GM21723 (cell line): Measurements from ENCODE around the gene CD86.
"Not testable (repeated sequence)": the region's sequence is repeated elsewhere in the genome, so short reads cannot be mapped to it uniquely, and the experiment has no call there.

Experiments
- ATAC-seq: cut with Tn5 transposase; IDR thresholded peaks from one replicate; pipeline ENCODE4 v1.9.1; 2021; ENCODE audit warnings: mild to moderate bottlenecking, moderate library complexity; ENCODE audit not compliant: unreplicated experiment

Gene CD86

DNA sequence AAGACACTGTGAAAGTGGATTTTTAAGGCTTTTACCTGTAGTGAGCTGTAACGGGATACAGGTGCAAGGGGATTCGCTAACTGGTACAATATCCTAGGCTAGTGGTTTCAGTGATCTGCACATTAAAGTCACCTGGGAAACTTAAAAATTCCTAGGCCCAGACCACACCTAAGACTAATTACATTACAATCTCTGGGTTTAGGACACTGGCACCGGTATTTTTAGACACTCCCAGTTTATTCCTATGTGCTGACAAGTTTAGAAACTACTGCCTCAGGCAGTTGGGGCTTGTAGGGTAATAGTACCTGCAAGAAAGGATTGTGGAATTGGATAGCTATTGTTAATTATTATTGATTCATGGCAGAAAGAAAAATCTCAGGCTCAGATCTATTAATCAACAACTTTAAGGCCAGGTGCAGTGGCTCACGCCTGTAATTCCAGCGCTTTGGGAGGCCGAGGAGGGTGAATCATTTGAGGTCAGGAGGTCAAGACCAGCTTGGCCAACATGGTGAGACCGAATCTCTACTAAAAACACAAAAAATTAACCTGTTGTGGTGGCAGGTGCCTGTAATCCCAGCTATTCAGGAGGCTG, 77.9 kb downstream of the CD86 start:
- no peak for ATAC-seq

DNA sequence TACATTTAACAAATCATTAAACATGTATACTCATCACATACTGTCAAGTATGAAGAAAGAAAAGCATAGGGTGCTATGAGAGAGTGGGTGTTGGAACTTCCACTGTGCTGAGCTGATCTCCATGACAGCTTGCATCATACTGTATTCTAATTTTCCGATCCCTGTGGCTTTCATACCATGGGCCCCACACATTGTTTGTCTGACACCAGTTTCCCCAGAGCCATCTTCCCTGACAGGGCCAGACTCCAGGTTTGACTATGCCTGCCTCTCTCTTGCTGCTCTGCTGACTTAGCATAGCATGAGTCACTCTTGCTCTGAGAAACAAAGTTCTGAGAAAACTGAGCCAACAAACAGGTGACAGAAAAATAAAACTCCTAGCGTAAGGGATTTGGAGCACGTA, 91.3 kb downstream of the CD86 start:
- ATAC-seq, result peak; percentile 87

DNA sequence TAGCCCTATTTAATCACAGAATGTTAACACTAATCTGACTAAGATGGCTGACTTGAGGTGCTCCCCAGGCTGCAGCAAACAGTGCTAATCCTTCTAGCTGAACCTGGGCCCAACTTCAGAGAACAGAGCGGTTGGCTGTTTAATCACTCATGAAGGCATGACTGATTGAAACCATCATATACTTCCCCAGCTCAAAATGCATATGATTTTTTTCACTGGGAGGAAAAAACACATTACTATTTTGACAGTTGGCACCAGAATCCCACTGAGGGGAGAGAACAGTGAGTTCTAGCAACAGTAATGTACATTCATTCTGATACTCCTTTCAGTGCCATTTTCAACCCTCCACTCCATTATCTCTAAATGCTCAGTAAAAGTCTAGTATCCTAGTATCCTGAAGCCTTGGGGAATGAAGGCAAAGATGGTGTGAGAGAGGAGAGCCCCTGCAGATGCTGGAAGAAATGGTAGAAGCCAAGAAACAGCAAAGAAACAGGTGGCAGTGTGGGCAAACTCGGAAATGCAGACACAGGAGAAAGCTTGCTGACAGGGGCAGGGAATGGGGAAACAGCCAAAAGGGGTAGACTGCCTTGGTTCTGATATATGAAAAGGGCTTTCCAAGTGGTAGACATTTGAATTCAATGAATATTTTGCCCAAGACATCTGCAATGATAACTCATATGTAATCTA, 93.9 kb downstream of the CD86 start:
- ATAC-seq, result no peak

DNA sequence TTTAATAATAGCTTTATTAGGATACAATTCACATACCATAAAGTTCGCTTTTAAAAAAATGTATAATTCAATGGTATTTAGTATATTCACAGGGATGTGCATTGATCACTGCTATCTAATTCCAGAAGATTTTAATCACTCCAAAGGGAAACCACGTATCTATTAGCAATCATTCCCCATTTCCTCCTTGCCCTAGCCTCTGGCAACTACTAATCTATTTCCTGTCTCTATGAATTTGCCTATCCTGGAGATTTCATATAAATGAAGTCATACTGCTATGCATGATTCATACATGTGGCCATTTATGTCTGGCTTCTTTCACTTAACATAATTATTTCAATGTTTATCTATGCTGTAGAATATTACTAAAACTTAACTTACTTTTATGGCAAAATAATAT, 96.3 kb downstream of the CD86 start:
- ATAC-seq, result no peak

DNA sequence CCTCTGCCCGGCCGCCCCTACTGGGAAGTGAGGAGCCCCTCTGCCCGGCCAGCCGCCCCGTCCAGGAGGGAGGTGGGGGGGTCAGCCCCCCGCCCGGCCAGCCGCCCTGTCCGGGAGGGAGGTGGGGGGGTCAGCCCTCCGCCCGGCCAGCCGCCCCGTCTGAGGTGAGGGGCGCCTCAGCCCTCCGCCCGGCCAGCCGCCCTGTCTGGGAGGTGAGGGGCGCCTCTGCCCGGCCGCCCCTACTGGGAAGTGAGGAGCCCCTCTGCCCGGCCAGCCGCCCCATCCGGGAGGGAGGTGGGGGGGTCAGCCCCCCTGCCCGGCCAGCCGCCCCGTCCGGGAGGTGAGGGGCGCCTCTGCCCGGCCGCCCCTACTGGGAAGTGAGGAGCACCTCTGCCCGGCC, 109.8 kb downstream of the CD86 start:
- ATAC-seq, result not testable (repeated sequence)

DNA sequence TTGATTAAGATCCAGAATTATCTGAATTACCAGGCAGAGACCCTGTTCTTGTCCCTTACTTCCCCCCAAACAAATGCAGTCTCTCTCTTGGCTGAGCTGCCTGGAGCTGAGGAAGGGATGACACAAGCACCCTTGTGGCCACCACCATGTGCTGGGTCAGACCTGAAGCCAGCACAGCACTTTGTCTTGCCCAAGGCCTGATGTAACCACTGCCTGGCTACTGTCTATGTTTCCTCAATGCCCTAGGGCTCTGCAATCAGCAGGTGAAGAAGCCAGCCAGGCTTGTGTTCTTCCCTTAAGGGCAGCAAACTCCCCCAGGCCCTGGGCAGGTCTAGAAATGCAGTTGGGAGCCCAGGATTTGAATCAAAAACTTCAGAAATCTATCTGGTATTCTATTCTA, 112.5 kb downstream of the CD86 start:
- no peak for ATAC-seq

DNA sequence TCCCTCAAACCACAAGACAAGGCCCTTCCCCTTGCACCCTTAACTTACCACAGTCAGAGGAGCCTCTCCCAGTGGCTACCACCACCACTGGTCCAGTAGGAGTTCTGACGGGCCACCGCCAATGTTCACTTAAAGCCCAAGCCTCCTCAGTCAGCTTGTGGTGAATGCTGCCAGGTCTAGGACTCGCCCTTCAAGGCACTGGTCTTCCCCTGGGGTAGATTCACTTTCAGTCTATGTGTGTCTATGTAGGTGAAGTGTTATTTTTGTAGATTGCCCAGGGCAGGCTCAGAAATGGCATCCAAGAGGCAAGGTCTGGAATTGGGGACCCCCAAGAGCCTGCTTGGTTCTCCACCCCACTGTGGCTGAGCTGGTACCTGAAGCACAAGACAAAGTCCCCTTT, 112.9 kb downstream of the CD86 start:
- ATAC-seq, result no peak

DNA sequence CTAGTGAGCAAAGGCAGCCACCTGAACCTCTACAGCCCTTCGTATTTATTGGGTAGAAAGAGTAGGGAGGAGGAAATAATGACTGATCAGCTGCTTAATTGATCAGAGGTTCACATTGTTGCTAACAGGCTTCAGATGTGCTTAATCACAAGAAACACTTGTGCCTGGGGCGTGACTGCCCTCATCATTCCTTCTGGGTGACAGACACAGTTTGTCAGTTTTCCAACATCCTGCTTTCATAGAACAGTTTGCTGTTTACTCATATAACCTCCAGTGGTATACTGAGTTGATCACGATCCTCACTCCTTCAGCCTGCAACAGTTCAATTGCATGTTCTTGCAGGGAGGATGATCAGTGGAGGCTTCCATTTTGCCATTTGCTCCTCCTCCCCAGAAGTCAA, 114.7 kb downstream of the CD86 start:
- ATAC-seq, result no peak
